NCI-H510A treated with DMSO at 0.1 percent for 48 hours (cell line): ENCODE results near the gene FRMD3.
"Not testable (repeated sequence)": the region's sequence is repeated elsewhere in the genome, so short reads cannot be mapped to it uniquely, and the experiment has no call there.

Experiments
- DNase-seq: peaks from one replicate; lab custom pipeline; 2025; lab: John Stamatoyannopoulos, UW

FRMD3 gene

DNA sequence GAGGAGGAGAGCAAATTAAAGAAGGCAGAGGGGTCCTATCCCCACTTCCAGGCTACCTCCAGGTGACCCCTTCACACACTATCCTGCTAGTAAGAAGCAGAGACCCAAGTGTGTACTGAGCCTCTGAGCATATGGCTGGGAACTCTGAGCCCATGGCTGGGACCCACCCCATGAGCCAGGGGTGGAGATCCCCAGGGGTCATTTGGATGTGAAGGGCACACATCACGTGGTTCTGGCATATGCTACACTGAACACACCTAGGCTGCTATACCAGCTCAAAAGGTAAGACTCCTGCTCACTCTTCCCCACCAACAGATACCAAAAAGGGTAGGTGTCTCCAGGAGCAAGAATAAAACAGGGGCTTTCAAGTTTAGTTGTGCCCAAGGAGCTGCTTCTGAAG is 149.9 kb downstream of the FRMD3 start:
- DNase-seq, result no peak

DNA sequence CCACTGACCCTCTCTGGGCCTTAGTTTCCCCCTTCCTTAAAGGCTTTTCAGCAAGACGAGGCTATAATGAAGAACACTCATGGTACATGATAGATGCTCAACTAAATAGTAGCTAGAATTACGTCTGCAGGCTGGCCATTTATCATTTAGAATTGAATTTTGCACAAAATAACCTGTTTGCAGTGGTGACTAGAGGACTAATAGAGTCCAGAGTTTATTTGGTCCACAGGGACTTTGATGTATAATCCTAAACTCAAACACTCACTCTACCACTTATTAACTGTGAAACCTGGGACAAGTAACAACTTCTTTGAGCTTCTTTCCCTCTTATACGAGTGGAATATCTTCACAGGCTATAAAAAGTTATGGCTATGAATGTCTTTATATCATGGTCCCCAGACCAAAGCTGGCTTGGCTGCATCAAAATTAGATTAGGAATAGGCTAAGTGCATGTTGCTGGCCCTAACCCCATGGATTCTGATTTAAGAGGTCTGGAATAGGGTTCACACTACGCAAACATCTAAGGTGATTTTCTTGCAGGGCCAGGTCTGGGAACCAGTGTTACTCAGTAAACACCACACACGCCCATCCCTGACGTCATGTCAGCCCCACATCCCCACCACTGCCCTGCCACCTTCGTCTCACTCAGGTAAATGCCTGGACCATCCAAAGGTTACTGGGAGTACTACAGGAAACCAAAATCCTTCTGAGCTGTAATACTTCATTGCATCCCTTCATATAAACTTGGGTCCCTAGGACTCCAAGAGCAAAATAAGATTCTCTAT is 150.6 kb downstream of the FRMD3 start:
- DNase-seq, result no peak

DNA sequence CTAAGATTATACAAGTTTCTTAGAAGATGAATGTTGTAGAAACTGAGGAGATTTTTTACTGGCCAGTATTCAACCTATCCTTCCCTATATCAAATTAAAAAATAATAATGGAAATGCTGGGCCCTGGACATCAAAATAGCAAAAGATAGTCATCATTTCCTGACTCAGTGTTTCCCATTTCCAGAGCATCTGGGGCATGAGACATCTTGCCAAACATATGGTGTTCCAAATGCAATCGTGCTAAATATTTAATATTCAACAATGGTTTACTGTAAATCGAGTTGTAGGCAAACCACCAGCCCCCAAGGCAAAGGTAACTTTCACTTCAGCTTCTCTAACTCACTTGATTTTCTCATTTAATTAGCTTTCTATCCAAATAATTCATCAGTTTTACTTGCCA is 152.9 kb downstream of the FRMD3 start:
- DNase-seq, result no peak

DNA sequence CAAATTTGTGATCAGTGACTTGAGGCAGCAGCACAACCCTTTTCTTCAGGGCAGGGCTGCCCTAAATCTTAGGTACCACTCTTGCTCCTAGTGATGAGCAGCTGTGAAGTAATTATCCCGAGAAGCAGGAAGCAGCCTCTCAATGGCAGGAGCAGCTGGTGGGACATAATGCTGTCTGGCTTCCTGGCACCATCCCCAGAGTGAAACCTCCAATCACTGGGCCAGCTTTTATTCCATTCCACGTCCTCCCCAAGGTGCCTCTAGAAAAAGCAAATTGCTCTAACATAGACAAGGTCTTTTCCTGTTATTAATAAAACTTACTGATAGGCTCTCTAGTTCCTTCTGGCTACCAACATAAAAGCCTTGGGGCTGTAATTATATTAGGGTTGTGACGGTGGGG is 154.0 kb downstream of the FRMD3 start:
- peak; percentile 84 for DNase-seq

DNA sequence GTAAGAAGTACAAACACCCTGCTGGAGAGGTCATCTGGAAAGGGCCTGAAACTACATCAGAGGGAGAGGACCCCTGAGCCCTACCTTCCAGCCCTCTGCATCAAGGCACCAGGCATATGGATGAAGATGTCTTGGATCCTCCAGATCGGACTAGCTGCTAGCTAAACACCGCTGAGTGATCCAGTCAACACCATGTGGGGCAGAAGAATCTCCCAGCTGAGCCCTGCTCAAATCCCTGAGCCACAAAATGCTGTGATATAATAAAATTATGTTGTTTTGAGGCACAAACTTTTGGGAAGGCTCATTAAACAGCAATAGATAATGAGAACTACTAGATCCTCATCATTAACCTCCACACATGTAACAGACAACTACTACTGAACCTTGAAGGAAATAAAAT is 155.2 kb downstream of the FRMD3 start:
- no peak for DNase-seq

DNA sequence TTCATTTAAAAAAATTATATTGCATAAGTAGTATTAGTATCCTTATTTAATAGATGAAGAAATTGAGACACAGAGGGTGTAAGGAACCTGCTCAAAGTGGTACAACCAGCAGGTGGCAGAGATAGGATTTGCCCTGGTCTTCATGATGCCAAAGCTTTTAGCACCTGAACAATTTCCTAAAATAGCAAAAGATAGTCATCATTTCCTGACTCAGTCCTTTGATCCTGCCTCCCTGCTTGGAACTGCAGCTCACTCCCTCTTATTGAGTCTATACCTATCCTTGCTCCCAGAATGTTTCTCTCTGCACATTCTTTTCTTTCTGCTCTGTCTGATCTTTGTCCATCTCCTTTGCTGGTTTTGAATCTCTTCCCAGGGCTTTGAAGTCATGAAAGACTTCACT is 155.8 kb downstream of the FRMD3 start:
- DNase-seq, result no peak

DNA sequence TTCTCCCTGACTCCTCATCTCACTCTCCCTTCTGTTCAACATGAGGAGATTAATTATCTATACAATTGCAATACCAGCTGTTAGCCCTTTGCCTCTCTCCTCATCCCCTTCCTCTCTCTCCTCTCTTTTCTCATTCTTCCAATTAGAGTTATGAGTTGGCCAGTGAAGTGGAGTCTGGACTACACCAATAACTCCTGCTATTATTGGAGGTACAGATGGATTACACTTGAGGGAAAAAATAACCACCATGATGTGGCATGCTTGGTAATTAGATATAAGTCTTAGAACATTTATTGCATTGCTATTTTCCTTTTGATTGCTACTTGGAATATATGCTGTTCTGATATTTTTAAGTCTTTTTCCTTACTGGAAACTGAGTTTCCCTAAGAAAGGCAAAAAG is 159.2 kb downstream of the FRMD3 start:
- peak; percentile 13 for DNase-seq

DNA sequence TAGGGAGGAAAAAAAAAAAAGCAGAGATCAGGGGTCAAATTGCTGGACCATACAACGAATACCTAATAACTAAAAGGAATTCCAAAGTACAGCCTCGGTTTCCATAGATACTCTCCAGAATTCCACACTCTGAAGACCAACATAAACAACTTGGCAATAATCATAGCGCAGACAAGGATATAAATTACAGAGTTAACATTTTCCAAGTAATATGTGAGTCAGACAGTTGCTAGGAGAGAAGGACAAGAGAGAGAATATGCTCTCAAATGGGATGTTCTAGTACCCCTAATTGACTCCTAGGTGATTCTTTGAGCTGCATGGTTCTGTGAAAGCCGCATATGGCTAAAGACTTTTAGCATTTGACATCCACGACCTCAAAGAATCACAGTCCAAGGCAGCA is 165.2 kb downstream of the FRMD3 start:
- no peak for DNase-seq

DNA sequence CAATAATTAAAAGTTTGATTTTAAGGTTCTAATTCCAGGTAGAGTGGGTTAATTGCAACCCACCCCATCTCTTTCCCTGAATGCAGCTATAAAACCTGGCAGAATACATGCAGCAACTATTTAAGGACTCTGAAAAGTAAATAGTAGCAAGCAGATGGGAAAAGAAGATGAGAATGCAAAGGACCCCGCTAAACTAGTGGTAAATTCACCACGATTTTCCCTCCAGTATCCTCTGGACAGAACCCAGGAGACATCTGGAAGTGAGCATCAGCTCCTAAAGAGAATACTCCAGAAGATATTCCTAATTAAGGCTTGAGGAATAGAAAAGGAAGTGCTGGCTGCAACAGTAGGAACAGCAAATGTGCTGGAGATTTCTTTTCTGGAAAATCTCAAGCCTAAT is 170.9 kb downstream of the FRMD3 start:
- no peak for DNase-seq

DNA sequence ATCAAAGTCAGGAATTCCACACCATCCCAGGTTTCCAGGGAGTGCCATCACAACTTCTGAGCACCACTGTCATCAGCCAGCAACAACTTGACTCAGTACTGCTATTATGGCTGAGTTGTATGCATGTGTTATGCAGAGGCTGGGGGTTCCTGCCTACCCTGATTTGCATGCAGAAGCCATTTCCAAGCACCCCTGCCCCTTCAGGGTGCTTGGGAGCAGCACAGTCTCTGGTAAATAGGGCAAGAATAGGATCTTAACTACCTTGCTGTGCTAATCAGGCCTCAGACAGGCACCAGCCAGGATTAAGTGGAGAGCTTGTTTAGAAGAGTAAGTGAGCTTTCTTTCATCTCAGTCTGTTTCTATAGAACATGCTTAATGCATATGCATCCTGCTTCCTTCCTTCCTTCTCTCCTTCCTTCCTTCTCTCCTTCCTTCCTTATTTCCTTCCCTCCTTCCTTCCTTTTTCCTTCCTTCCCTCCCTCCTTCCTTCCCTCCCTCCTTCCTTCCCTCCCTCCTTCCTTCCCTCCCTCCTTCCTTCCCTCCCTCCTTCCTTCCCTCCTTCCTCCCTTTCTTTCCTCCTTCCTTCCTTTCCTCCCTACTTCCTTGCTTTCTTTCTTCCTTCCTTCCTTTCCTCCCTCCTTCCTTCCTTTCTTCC is 175.7 kb downstream of the FRMD3 start:
- DNase-seq, result no peak

DNA sequence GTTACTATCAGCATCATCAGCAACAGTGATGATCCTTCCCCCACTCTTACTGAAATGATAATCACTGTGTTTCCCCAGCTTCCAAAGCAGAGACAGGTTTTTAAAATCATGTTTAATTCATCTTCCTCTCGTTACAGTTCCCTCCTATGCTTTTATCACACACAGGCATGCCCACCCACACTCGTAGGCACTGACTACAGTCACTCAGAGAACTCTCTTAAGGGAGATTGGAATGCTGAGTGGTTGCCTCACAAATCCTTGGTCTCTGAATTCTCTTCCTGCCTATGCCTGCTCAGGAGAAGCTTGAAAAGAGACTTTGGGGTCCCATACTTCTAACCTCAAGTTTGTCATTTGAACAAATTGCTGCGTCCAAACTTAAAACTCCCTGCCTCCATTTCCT is 179.2 kb downstream of the FRMD3 start:
- DNase-seq, result no peak

DNA sequence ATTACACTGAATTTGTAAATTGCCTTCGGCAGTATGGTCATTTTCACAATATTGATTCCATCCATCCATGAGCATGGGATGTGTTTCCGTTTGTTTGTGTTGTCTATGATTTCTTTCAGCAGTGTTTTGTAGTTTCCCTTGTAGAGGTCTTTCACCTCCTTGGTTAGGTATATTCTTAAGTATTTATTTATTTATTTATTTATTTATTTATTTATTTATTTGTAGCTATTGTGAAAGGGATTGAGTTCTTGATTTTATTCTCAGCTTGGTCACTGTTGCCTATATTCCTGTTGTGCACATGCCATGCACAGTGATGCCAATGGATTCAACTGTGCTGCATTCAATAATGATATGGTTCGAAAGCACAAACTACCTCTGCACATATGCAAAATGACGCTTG is 179.7 kb downstream of the FRMD3 start:
- DNase-seq, result not testable (repeated sequence)

DNA sequence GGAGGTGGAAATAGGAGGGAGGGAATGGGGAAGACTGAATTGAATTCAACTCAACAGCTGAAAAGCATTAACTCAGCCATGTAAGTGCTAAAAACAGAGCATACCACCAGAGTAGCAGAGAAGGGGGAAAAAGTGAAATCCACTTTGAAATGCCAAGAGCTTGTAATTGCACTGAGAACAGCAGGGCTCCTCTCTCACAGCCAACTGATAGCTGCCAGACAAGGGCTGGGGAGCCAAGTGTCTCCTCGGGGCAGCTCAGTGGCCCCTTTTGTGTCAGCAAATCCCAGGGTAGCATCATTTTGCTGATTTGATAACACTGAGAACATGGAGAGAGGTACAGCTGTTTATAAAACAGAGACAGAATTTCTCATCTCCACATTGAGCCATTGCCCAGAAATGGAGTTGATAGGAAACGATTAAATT is 182.5 kb downstream of the FRMD3 start:
- DNase-seq, result no peak

DNA sequence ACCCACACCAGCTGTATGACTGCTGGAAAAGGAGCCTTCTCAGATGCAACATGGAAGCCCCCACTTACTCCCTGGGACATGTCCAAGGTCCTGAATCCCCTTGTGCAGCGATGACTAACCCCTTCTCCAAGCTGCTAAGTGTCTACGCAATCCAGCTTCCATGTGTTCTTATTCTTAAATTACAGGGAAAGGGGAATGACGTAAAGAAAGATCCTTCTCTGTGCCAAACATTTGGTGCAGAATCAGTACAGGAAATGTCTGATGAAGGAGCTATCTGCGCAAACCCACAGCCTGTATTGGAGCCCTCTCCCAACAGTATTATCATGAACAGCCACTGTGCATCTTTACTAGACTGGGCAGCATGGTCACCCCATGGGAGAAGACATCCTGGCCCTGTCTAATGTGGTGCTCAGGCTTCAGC is 183.2 kb downstream of the FRMD3 start:
- DNase-seq, result no peak

DNA sequence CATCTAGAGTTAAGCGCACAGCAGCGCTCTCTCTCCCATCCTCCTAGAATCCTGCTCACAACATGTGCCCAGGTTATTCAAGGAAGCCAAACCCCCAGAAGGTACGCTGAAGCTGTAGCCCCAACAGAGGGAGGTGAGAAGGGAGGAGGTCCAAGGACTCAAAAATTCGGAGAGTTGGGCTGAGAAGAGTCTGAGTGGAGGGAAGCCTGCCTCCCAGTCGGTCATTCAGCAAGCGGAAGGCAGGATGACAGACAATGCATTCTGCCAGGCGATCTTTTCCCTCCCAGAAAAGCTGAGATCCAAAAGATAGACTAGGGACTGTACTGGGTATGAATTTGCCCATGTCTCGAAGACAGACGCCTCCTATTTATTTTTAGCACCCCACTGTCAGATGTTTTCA is 189.2 kb downstream of the FRMD3 start:
- no peak for DNase-seq

DNA sequence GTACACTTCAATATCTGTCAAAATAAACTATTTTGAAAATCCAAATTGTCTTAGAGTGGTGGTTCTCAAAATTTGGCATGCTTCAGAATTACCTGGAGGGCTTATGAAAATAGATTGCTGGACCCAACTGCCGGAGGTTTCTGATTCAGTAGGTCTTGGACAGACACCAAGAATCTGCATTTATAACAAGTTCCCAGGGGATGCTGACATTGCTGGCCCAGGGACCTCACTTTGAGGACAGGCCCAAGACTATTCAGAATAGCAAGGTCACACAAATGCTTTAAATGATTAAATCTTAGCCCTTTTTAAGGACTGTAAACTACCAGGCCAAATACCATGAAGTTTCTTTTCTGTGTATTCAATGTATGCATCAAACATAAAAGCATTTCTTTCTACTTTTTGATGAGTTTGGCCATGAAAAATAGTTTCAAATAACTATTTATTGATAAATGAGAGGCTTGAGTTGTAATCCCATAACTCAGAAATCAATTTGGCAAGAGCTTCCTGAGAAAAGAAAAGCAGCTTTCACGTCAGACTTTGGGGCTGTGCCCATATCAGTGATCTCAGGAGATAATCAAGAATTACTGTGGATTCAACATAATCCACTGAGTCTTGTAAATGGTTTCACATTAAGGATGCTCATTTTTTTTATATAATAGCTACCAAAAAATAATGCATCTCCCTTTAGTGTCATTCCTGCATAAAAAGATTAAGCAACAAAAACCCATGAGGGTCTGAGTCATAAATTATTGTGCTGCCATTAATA is 191.4 kb downstream of the FRMD3 start:
- no peak for DNase-seq

DNA sequence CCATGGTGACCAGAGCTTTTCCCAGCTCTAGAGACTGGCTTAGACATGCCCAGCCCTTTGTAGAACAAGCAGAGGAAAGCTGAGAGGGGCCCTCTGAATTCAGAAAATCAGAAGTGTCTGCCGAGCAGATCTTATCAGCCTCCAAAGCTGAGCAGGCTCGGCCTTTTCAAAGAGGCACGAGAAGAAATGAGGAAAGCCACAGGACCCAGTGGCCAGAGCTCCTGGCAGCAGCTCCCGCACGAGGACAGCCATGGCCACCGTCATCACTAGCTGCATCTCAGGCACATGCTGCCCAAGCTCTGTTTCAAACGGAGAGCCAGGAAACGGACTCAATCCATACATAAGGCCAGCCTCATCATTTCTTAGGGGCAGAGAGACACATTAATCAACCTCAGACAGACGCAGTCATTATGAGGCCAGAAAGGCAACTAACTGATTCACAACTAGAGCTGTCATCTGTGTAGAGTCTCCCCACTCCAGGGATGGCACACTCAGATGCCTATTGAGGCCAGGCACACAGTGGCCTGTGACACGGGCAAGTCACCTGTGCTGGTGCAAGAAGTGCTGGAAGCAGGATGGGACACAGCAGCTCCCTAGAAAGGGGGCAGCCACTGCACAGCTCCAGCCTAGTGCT is 194.7 kb downstream of the FRMD3 start:
- no peak for DNase-seq

DNA sequence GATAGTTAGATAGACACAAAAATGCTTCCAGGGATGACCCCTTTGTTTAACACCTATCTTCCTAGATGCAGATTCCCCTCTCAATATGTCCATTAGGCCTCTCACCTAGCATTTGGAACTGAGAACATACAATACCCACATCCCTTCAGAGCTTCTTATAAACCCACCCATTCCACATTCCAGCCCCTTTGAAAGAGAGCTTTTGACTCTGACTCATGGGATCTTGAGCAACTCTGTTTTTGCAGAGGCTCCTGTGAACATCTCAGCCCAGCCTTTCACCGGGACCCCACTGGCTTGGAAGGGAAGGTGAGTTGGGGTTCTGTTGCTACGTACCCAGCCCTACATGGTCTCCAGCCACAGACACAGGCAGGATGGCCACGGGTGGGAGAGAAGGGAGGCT is 195.5 kb downstream of the FRMD3 start:
- DNase-seq, result no peak

DNA sequence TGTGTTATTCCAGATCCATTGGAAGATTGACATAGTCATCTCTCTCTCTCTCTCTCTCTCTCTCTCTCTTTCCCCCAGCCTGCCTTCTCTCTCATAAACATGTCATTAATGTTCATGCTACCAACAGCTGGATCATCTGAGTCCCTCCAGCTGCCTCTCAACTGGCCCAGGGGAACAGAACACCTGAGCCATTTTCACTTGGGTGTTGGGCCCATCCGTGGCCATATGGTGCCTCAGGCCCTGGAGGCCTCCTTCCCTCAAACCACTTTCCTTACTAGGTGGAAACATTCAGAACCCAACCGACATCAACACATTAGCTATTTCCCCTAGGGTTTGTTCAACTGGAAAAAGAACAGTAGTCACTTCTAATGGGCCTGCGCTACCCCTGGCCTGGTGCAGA is 196.2 kb downstream of the FRMD3 start:
- no peak for DNase-seq

DNA sequence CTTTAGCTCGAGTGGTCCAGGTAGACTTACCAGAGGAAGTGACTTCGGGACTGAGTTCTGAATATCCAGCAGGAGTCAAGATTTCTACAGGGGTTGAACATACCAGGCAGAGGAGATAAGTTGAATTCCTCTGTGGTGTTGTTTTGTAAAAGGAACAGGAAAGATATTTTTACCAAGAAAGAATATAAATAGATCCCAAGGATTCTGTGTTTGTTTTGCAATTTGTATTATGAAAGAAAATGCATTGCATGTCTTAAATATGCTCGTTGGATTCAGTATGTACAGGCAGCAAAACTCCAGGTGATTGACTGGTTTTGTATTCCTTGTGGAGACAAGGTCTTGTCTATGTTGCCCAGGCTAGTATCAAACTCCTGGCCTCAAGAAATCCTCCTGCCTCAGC is 197.8 kb downstream of the FRMD3 start:
- DNase-seq, result no peak

DNA sequence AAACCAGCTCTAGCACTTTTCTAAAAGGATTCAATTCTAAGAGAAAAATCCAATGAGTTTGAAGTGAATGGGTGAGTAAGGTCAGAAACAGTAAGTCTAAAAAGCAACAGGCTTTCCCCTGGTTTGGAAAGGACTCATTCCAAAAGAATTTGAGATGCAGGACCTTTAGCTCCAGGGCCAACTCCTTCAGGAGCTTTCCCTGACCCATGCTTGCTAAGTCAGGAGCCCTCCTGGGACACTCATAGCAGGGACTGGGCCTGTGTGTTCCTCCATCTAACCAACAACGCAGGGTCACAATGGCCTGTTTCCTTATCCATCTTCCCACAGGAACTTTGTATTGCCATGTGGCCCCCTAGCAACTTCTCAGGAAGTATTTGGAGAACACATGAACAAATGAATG is 198.8 kb downstream of the FRMD3 start:
- DNase-seq, result no peak

DNA sequence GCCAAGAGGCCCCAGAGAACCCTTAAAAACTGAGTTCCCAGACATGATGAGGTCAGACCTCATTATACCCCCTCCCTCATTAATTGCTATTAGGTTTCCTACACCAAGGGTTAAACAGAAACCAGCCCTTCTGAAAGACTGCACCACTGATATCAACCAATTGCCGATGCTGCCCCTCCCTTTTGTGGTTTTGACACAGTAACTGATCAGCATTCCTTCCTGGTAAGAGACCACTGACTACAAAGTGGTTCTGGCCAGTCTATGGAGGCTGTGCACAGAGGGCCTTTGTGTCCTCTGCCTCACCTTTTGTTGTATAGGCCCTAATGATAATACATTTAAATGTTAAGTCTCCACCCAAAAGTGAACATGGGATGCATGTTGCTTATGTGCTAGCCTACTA is 201.5 kb downstream of the FRMD3 start:
- DNase-seq, result no peak

DNA sequence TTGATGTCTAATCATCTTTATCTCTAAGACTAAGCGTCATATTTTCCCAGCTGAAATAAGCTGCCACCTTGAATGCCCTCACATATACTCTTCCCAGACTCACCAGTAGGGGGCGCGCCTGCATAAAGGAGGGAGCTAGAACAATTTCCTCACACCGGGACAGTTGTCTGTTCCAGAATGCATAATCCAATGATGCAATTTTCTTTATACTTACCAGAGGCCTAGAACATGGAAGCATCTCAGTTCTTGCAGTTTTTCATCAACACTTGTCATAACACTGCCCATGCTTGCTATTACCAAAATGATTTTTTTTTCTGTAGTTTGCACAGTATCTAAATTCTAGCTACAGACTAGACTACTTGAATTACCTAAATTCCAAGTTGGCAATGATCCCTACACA is 203.9 kb downstream of the FRMD3 start:
- peak; percentile 88 for DNase-seq
